Measurements from ENCODE around the gene TRAPPC10. TPM values are rescaled to one million over a fixed set of nuclear protein-coding genes. Genes with fewer than 3 reads are reported as not detected.

Gene TRAPPC10
- total RNA-seq, 1 donor from 2014 or later: 48.4 TPM

DNA sequence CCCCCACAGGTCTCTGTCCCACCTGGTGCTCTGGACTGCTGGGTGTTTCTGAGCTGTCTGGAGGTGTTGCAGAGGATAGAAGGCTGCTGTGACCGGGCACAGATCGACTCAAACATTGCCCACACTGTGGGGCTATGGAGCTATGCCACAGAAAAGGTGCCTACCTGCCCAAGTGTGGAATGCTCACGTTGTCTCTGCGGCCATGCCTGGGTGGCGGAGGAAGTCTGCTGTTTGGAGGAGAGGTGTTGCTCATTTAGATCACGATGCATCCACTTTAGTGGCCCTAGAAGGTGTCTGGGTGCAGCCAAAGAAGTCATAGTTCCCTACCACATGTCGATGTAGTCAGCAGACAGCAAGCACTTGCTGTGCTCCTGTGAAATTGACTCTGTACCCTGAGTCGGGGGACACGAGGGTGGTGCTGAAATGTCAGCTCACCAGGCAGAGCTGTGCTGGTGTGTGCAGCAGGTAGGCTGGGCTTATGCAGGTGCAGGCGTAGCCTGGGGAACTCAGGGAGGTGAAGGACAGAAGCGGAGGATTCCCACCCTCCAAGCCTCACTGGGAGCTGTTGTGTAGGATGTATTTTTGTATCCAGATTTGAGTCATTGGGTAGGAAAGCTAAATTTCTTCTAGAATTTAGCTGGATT is 62.3 kb downstream of the TRAPPC10 start:
- H3K36me3 Mint-ChIP-seq (ENCODE audit: unreplicated experiment): peaks cover 7% of the 10 kb centered on the region
- no peak overlapping the region for H3K27ac Mint-ChIP-seq (ENCODE audit: unreplicated experiment)
- TF ChIP-seq, protein P1, sequence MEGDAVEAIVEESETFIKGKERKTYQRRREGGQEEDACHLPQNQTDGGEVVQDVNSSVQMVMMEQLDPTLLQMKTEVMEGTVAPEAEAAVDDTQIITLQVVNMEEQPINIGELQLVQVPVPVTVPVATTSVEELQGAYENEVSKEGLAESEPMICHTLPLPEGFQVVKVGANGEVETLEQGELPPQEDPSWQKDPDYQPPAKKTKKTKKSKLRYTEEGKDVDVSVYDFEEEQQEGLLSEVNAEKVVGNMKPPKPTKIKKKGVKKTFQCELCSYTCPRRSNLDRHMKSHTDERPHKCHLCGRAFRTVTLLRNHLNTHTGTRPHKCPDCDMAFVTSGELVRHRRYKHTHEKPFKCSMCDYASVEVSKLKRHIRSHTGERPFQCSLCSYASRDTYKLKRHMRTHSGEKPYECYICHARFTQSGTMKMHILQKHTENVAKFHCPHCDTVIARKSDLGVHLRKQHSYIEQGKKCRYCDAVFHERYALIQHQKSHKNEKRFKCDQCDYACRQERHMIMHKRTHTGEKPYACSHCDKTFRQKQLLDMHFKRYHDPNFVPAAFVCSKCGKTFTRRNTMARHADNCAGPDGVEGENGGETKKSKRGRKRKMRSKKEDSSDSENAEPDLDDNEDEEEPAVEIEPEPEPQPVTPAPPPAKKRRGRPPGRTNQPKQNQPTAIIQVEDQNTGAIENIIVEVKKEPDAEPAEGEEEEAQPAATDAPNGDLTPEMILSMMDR (IDR thresholded peaks at IDR 0.05; ENCODE audit: partially characterized antibody, unreplicated experiment): no peak
- H3K4me1 Mint-ChIP-seq (ENCODE audit: low read depth, unreplicated experiment): no peaks in the 10 kb centered on the region
- H3K27me3 Mint-ChIP-seq (ENCODE audit: unreplicated experiment): peaks cover 4% of the 10 kb centered on the region
- no peak overlapping the region for H3K4me3 Mint-ChIP-seq (ENCODE audit: unreplicated experiment)
- H3K9me3 Mint-ChIP-seq (ENCODE audit: unreplicated experiment): no peaks in the 10 kb centered on the region
- no peak for DNase-seq

GRCh38 chr21:44076316-44076715 is 64.2 kb downstream of the TRAPPC10 start:
- Mint-ChIP-seq H3K4me3 (ENCODE audit: unreplicated experiment) (no peak overlapping the region), H3K36me3 (ENCODE audit: unreplicated experiment) (peaks cover 7% of the 10 kb centered on the region), H3K9me3 (ENCODE audit: unreplicated experiment) (no peaks in the 10 kb centered on the region), H3K4me1 (ENCODE audit: low read depth, unreplicated experiment) (no peaks in the 10 kb centered on the region), H3K27me3 (ENCODE audit: unreplicated experiment) (peaks cover 4% of the 10 kb centered on the region), H3K27ac (ENCODE audit: unreplicated experiment) (no peak overlapping the region)
- TF ChIP-seq, protein P1 (IDR thresholded peaks at IDR 0.05; ENCODE audit: partially characterized antibody, unreplicated experiment): no peak
- DNase-seq: no peak

- TF ChIP-seq, protein P1 (IDR thresholded peaks at IDR 0.05; ENCODE audit: partially characterized antibody, unreplicated experiment): no peak
- peaks cover 7% of the 10 kb centered on the region for H3K36me3 Mint-ChIP-seq (ENCODE audit: unreplicated experiment)
- no peak overlapping the region for H3K4me3 Mint-ChIP-seq (ENCODE audit: unreplicated experiment)
- no peak for DNase-seq
- no peaks in the 10 kb centered on the region for H3K9me3 Mint-ChIP-seq (ENCODE audit: unreplicated experiment)
- H3K27ac Mint-ChIP-seq (ENCODE audit: unreplicated experiment): no peak overlapping the region
- no peaks in the 10 kb centered on the region for H3K4me1 Mint-ChIP-seq (ENCODE audit: low read depth, unreplicated experiment)
- peaks cover 4% of the 10 kb centered on the region for H3K27me3 Mint-ChIP-seq (ENCODE audit: unreplicated experiment)
These were observed 66.4 kb downstream of the TRAPPC10 start for GRCh38 chr21:44078411-44078981.

GRCh38 chr21:44079446-44079845 is 67.3 kb downstream of the TRAPPC10 start:
- no peak for DNase-seq
- H3K27ac Mint-ChIP-seq (ENCODE audit: unreplicated experiment): no peak overlapping the region
- TF ChIP-seq, protein P1 (IDR thresholded peaks at IDR 0.05; ENCODE audit: partially characterized antibody, unreplicated experiment): no peak
- H3K9me3 Mint-ChIP-seq (ENCODE audit: unreplicated experiment): no peaks in the 10 kb centered on the region
- peaks cover 7% of the 10 kb centered on the region for H3K36me3 Mint-ChIP-seq (ENCODE audit: unreplicated experiment)
- H3K27me3 Mint-ChIP-seq (ENCODE audit: unreplicated experiment): no peaks in the 10 kb centered on the region
- no peak overlapping the region for H3K4me3 Mint-ChIP-seq (ENCODE audit: unreplicated experiment)
- no peaks in the 10 kb centered on the region for H3K4me1 Mint-ChIP-seq (ENCODE audit: low read depth, unreplicated experiment)

GRCh38 chr21:44079846-44080245 is 67.7 kb downstream of the TRAPPC10 start:
- TF ChIP-seq, protein P1 (IDR thresholded peaks at IDR 0.05; ENCODE audit: partially characterized antibody, unreplicated experiment): no peak
- H3K4me1 Mint-ChIP-seq (ENCODE audit: low read depth, unreplicated experiment): no peaks in the 10 kb centered on the region
- no peaks in the 10 kb centered on the region for H3K27me3 Mint-ChIP-seq (ENCODE audit: unreplicated experiment)
- H3K36me3 Mint-ChIP-seq (ENCODE audit: unreplicated experiment): peaks cover 7% of the 10 kb centered on the region
- H3K4me3 Mint-ChIP-seq (ENCODE audit: unreplicated experiment): no peak overlapping the region
- no peak for DNase-seq
- no peaks in the 10 kb centered on the region for H3K9me3 Mint-ChIP-seq (ENCODE audit: unreplicated experiment)
- H3K27ac Mint-ChIP-seq (ENCODE audit: unreplicated experiment): no peak overlapping the region
